Measurements from ENCODE around the gene SLC2A9.

Gene SLC2A9

GRCh38 chr4:9952415-9952950, 68.8 kb downstream of the SLC2A9 start:
- DNase-seq = no peak

GRCh38 chr4:9949573-9949972, 71.7 kb downstream of the SLC2A9 start:
- DNase-seq = no peak

- no peak for DNase-seq
These were observed 73.9 kb downstream of the SLC2A9 start for GRCh38 chr4:9947168-9948062.

- no peak for DNase-seq
These were observed 75.1 kb downstream of the SLC2A9 start for GRCh38 chr4:9946170-9946569.

- DNase-seq = no peak
These were observed 76.6 kb downstream of the SLC2A9 start for GRCh38 chr4:9944431-9945425.

GRCh38 chr4:9943761-9944160, 77.5 kb downstream of the SLC2A9 start:
- DNase-seq = no peak

GRCh38 chr4:9942921-9943600, 78.2 kb downstream of the SLC2A9 start:
- DNase-seq = no peak

- no peak for DNase-seq
These were observed 79.2 kb downstream of the SLC2A9 start for GRCh38 chr4:9942139-9942538.

- DNase-seq = no peak
These were observed 81.3 kb downstream of the SLC2A9 start for GRCh38 chr4:9940041-9940440.

GRCh38 chr4:9938933-9939332, 82.4 kb downstream of the SLC2A9 start:
- no peak for DNase-seq

- no peak for DNase-seq
These were observed 84.2 kb downstream of the SLC2A9 start for GRCh38 chr4:9937078-9937477.

GRCh38 chr4:9936129-9936644, 85.1 kb downstream of the SLC2A9 start:
- no peak for DNase-seq

GRCh38 chr4:9933956-9934355, 87.3 kb downstream of the SLC2A9 start:
- no peak for DNase-seq

- DNase-seq = no peak
These were observed 88.1 kb downstream of the SLC2A9 start for GRCh38 chr4:9933184-9933583.

GRCh38 chr4:9932771-9933170, 88.5 kb downstream of the SLC2A9 start:
- no peak for DNase-seq

- no peak for DNase-seq
These were observed 90.2 kb downstream of the SLC2A9 start for GRCh38 chr4:9931146-9931545.

GRCh38 chr4:9929111-9929510, 92.2 kb downstream of the SLC2A9 start:
- no peak for DNase-seq

GRCh38 chr4:9927341-9928007, 93.8 kb downstream of the SLC2A9 start:
- no peak for DNase-seq

GRCh38 chr4:9926586-9926985, 94.7 kb downstream of the SLC2A9 start:
- no peak for DNase-seq

GRCh38 chr4:9925750-9926439, 95.4 kb downstream of the SLC2A9 start:
- no peak for DNase-seq

- no peak for DNase-seq
These were observed 96.5 kb downstream of the SLC2A9 start for GRCh38 chr4:9924750-9925149.

All from activated T-cell treated with anti-CD3 and anti-CD28 coated beads for 4 hours (primary cell).